Thyroid gland (tissue), 4 donors: ENCODE data around the gene COL28A1. TPM values are rescaled to one million over a fixed set of nuclear protein-coding genes. Genes with fewer than 3 reads are reported as not detected.

Source experiments
- DNase-seq, 2 donors: peaks; one replicate each; pipeline ENCODE4 v3.0.0-alpha.2; 2019
- H3K27ac ChIP-seq, 3 donors: fragments of 200-600 bp; sonication (generic); 1 replicate in 2 of 3; 2 replicates in 1 of 3; pipeline ENCODE4 v1.5.1; 2016 to 2019; ENCODE audit warnings: mild to moderate bottlenecking in 1 of 3, moderate library complexity in 1 of 3
- H3K27me3 ChIP-seq: fragments of 200-600 bp; sonication (generic); one replicate; pipeline ENCODE4 v1.5.1; 2019
- H3K36me3 ChIP-seq, 2 donors: fragments of 200-600 bp; sonication (generic); one replicate each; pipeline ENCODE4 v1.5.1; 2016 to 2019
- H3K4me1 ChIP-seq, 2 donors: fragments of 200-600 bp; sonication (generic); one replicate each; pipeline ENCODE4 v1.5.1; 2017 to 2019
- H3K4me3 ChIP-seq, 3 donors: fragments of 200-600 bp; sonication (generic); replicated peaks in 1 of 3; 1 replicate in 2 of 3; 2 replicates in 1 of 3; pipeline ENCODE4 v1.5.1; 2016; ENCODE audit warnings: mild to moderate bottlenecking in 1 of 3
- H3K9me3 ChIP-seq: fragments of 200-600 bp; sonication (generic); one replicate; pipeline ENCODE4 v1.5.1; 2017
- POLR2A ChIP-seq, 2 donors: fragments of 450-650 bp; IDR thresholded peaks; one replicate each; pipeline ENCODE4 v1.6.1; 2017; ENCODE audit warnings: antibody characterized with exemption in 2 of 2, mild to moderate bottlenecking in 2 of 2, moderate library complexity in 1 of 2
- WGBS, 2 donors: methylation state at CpG; one replicate each; pipeline ENCODE4 v1.1.5; 2017; 5-methylcytosine and 5-hydroxymethylcytosine counted together
- intact Hi-C: fragments of 100-400 bp; cut with DNase I; formaldehyde crosslinking; loops from one replicate; pipeline ENCODE4 v1.15.1; 2023
- total RNA-seq, 4 donors: library from RNA; depleted of rRNA; stranded (reverse); fragments of >200 nt; gene quantifications; one replicate each; pipeline ENCODE4 v1.2.3, GENCODE V29; 2016
- TF ChIP-seq, protein P1 (sequence below), 6 experiments: fragments of 200-600 bp in 3 of 6; fragments of 450-650 bp in 3 of 6; sonication (generic) in 3 of 6; IDR thresholded peaks; one replicate each; pipeline ENCODE4 v1.5.1; 2016 to 2019; ENCODE audit warnings: antibody characterized with exemption in 6 of 6, mild to moderate bottlenecking in 2 of 6, inconsistent platforms in 1 of 6, moderate library complexity in 1 of 6

COL28A1 gene
- total RNA-seq, 4 donors from 2014 or later: 0.54 to 1.9 (median 0.97) TPM

DNA sequence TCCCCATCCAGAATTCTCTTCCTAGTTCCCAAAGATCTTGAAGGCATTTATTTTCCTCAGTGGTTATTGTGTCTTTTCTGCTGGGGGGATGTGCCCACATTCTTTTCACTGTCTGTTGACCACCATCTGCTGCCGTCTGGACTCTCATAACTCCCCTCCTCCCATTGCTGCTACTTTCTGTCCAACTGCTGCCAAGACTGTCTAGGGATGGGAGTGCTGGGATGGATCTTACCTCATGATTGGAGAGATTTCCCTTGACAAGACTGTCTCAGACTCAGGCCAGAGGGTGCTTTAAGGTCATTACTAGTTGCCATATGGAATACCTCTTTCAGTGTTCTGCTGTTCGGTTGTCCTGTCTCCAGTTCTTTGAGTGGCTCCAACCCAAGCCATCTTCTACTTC is 211.8 kb downstream of the COL28A1 start:
- Histone ChIP-seq H3K4me3 (no peak overlapping the region), H3K27me3 (no peaks in the 10 kb centered on the region), H3K27ac (no peak overlapping the region), H3K9me3 (no peaks in the 10 kb centered on the region), H3K36me3 (no peaks in the 10 kb centered on the region), H3K4me1 (peaks cover 29 to 32% of the 10 kb centered on the region in 2 donors)
- intact Hi-C loops: no loop called here
- TF ChIP-seq, protein P1, sequence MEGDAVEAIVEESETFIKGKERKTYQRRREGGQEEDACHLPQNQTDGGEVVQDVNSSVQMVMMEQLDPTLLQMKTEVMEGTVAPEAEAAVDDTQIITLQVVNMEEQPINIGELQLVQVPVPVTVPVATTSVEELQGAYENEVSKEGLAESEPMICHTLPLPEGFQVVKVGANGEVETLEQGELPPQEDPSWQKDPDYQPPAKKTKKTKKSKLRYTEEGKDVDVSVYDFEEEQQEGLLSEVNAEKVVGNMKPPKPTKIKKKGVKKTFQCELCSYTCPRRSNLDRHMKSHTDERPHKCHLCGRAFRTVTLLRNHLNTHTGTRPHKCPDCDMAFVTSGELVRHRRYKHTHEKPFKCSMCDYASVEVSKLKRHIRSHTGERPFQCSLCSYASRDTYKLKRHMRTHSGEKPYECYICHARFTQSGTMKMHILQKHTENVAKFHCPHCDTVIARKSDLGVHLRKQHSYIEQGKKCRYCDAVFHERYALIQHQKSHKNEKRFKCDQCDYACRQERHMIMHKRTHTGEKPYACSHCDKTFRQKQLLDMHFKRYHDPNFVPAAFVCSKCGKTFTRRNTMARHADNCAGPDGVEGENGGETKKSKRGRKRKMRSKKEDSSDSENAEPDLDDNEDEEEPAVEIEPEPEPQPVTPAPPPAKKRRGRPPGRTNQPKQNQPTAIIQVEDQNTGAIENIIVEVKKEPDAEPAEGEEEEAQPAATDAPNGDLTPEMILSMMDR (IDR thresholded peaks at IDR 0.05): no peak
- TF ChIP-seq POLR2A (IDR thresholded peaks at IDR 0.05): no peak
- DNase-seq: no peak
- WGBS, 2 donors: 68 to 84% methylated on average over 2 of the region's 2 CpGs

DNA sequence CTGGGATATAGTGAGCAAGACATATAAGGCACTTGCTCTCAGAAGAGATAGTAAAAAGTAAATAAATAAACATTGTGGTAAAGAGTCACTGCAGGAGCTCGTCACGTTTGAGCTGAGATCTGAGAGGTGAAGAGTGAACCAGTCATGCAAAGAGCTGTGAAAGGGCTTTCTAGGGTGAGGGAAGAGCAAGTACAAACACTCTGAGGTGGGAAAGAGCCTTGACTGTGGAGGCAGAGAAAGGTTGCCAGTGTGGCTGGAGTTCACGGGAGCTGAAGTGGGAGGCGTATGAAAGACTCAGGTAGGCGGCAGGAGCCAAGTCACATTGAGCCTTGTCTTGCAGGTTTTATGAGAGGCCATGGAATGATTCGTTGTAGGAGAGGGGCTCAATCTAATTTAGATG is 212.3 kb downstream of the COL28A1 start:
- no peak overlapping the region for H3K4me3 ChIP-seq
- H3K36me3 ChIP-seq: no peaks in the 10 kb centered on the region
- intact Hi-C loops: no loop called here
- peak overlapping the region in 1 of 3 donors; percentile 12 for H3K27ac ChIP-seq
- WGBS, 2 donors: 31 to 33% methylated on average over 6 of the region's 6 CpGs
- peaks cover 29 to 32% of the 10 kb centered on the region in 2 donors for H3K4me1 ChIP-seq
- no peak for TF ChIP-seq POLR2A (IDR thresholded peaks at IDR 0.05)
- TF ChIP-seq, protein P1 (IDR thresholded peaks at IDR 0.05): no peak
- H3K27me3 ChIP-seq: no peaks in the 10 kb centered on the region
- H3K9me3 ChIP-seq: no peaks in the 10 kb centered on the region
- DNase-seq: peak; percentile 67 to 71

DNA sequence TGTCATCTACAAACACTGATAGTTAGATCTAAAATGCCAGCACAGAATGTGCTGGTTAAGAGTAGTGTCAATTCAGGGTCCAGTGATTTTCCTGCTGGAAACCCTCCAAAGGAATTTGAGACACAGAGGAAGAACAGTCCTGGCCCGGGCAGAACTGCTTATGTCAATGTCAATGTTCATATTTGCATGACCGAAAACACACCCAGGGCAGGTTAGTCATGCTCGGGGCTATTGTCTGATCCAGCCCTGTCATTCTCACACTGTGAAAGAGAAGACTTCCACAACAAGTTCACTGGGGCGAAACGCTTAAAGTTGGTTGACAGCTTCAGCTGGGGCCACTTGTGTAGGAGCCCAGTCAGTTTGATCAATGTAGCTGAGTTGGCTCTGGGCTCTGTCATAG is 214.0 kb downstream of the COL28A1 start:
- peak in 1 of 2 donors; percentile 13 for TF ChIP-seq POLR2A (IDR thresholded peaks at IDR 0.05)
- TF ChIP-seq, protein P1 (IDR thresholded peaks at IDR 0.05): no peak
- peak; percentile 90 to 92 for DNase-seq
- Histone ChIP-seq H3K9me3 (no peaks in the 10 kb centered on the region), H3K36me3 (no peaks in the 10 kb centered on the region), H3K4me1 (peaks cover 29 to 32% of the 10 kb centered on the region in 2 donors), H3K4me3 (no peak overlapping the region), H3K27me3 (no peaks in the 10 kb centered on the region), H3K27ac (peak overlapping the region; percentile 74 to 78 (median 77))
- WGBS, 2 donors: 21 to 32% methylated on average over 5 of the region's 5 CpGs
- intact Hi-C loops: no loop called here

DNA sequence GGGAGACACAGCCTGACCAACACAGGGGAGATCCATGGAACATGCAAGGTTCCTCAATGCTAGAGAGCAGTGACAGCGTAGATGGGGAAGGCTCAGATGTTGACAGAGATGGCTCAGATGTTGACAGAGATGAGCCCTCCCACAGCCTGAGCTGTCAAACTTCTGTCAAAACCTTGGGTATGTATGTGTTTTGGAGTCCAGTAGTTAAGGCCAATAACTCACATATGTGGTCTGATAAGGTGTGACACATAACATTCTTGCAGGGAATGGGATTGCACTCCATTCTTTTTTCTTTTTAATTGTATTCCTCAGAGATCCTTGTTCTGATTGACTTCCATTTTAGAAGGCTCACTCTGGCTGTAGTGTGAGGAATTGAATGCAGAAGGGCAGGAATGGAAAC is 217.1 kb downstream of the COL28A1 start:
- Histone ChIP-seq H3K36me3 (no peaks in the 10 kb centered on the region), H3K4me1 (peaks cover 18 to 21% of the 10 kb centered on the region in 2 donors), H3K4me3 (no peak overlapping the region), H3K27me3 (no peaks in the 10 kb centered on the region), H3K9me3 (no peaks in the 10 kb centered on the region), H3K27ac (no peak overlapping the region)
- no peak for DNase-seq
- intact Hi-C loops: no loop called here
- 91 to 100% methylated on average over 1 of the region's 1 CpG for WGBS, 2 donors
- TF ChIP-seq, protein P1 (IDR thresholded peaks at IDR 0.05): no peak
- no peak for TF ChIP-seq POLR2A (IDR thresholded peaks at IDR 0.05)

DNA sequence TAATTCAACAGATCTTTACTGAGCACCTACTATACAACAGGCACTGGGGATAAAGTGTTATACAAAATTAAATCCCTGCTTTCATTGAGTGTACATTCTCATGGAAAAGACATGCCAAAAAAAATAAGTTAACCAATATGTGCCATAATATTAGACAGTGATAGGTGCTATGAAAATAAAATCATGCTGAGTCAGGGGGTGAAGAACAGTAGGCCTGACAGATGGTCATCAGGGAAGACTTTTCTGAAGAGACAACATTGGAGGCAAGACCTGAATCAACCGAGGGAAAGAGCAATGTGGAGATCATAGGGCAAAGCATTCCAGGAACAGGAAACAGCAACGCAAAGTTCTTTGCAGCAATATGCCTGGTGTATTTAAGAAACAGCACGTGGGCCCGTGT is 217.8 kb downstream of the COL28A1 start:
- H3K27ac ChIP-seq: no peak overlapping the region
- H3K4me1 ChIP-seq: peaks cover 11 to 18% of the 10 kb centered on the region in 2 donors
- 85 to 88% methylated on average over 4 of the region's 4 CpGs for WGBS, 2 donors
- TF ChIP-seq, protein P1 (IDR thresholded peaks at IDR 0.05): no peak
- TF ChIP-seq POLR2A (IDR thresholded peaks at IDR 0.05): no peak
- H3K36me3 ChIP-seq: no peaks in the 10 kb centered on the region
- H3K27me3 ChIP-seq: no peaks in the 10 kb centered on the region
- no peak overlapping the region for H3K4me3 ChIP-seq
- intact Hi-C loops: no loop called here
- H3K9me3 ChIP-seq: no peaks in the 10 kb centered on the region
- DNase-seq: no peak
